GM23338 (cell line): ENCODE results near the gene CHST14. TPM values are rescaled to one million over a fixed set of nuclear protein-coding genes. Genes with fewer than 3 reads are reported as not detected.

ENCODE experiments used
- ATAC-seq: fragments of 200-7000 bp; cut with Tn5 transposase; 3 replicates; pipeline ENCODE4 v1.9.1; 2020
- DNase-seq: peaks from one replicate; pipeline ENCODE4 v3.0.0-alpha.2; 2015; ENCODE audit warnings: low spot score
- H2AFZ ChIP-seq: fragments of 200-600 bp; sonication (generic); 2 replicates; pipeline ENCODE4 v1.8.0; 2016; ENCODE audit warnings: antibody characterized with exemption, mild to moderate bottlenecking, moderate library complexity
- H3F3A ChIP-seq: fragments of 200-600 bp; sonication (generic); replicated peaks from 2 replicates; pipeline ENCODE4 v1.8.0; 2017; ENCODE audit warnings: antibody characterized with exemption, mixed run types, low read depth
- H3K27ac ChIP-seq: fragments of 200-600 bp; sonication (generic); 2 replicates; pipeline ENCODE4 v1.6.1; 2016; ENCODE audit warnings: low read depth
- H3K27me3 ChIP-seq: fragments of 200-600 bp; sonication (generic); 2 replicates; pipeline ENCODE4 v1.8.0; 2016; ENCODE audit warnings: mild to moderate bottlenecking, mixed run types, moderate library complexity; ENCODE audit not compliant: insufficient read depth
- H3K36me3 ChIP-seq: fragments of 200-600 bp; sonication (generic); 2 replicates; pipeline ENCODE4 v1.8.0; 2016; ENCODE audit warnings: mild to moderate bottlenecking; ENCODE audit not compliant: insufficient read depth
- H3K4me1 ChIP-seq: fragments of 200-600 bp; sonication (generic); 2 replicates; pipeline ENCODE4 v1.8.0; 2016; ENCODE audit warnings: mild to moderate bottlenecking, moderate library complexity; ENCODE audit not compliant: insufficient read depth
- H3K4me2 ChIP-seq: fragments of 200-600 bp; sonication (generic); 2 replicates; pipeline ENCODE4 v1.7.1; 2017; ENCODE audit warnings: mixed run types
- H3K4me3 ChIP-seq: fragments of 200-600 bp; sonication (generic); 2 replicates; pipeline ENCODE4 v1.6.1; 2016; ENCODE audit warnings: mixed run types
- H3K79me2 ChIP-seq: fragments of 200-600 bp; sonication (generic); replicated peaks from 2 replicates; pipeline ENCODE4 v1.8.0; 2017; ENCODE audit warnings: mild to moderate bottlenecking; ENCODE audit not compliant: insufficient read depth
- H3K9me2 ChIP-seq: fragments of 200-600 bp; sonication (generic); 2 replicates; pipeline ENCODE4 v1.8.0; 2017; ENCODE audit not compliant: insufficient read depth
- H4K20me1 ChIP-seq: fragments of 200-600 bp; sonication (generic); replicated peaks from 2 replicates; pipeline ENCODE4 v1.8.0; 2017; ENCODE audit warnings: mild to moderate bottlenecking; ENCODE audit not compliant: insufficient read depth
- H3K27ac Mint-ChIP-seq: 2 replicates; pipeline ENCODE4 v1.8.0; 2020; ENCODE audit warnings: inconsistent platforms, mild to moderate bottlenecking, moderate library complexity, mixed read lengths
- H3K27me3 Mint-ChIP-seq: 3 replicates; pipeline ENCODE4 v1.8.0; 2022; ENCODE audit warnings: low read depth, mild to moderate bottlenecking, moderate library complexity, mixed read lengths, inconsistent platforms; ENCODE audit not compliant: insufficient read depth, poor library complexity
- H3K36me3 Mint-ChIP-seq: 3 replicates; pipeline ENCODE4 v1.8.0; 2021; ENCODE audit warnings: low read depth, mild to moderate bottlenecking, inconsistent platforms, moderate library complexity, mixed read lengths
- H3K4me1 Mint-ChIP-seq: 3 replicates; pipeline ENCODE4 v1.8.0; 2020; ENCODE audit warnings: mild to moderate bottlenecking, inconsistent platforms, mixed read lengths
- H3K4me3 Mint-ChIP-seq: 3 replicates; pipeline ENCODE4 v1.8.0; 2021; ENCODE audit warnings: moderate library complexity, mild to moderate bottlenecking, inconsistent platforms, mixed read lengths
- H3K9me3 Mint-ChIP-seq: 3 replicates; pipeline ENCODE4 v1.8.0; 2020; ENCODE audit warnings: moderate library complexity, mild to moderate bottlenecking, inconsistent platforms, mixed read lengths
- CREB1 ChIP-seq: fragments of 250-450 bp; sonication (Bioruptor Pico); IDR thresholded peaks from 2 replicates; pipeline ENCODE4 v1.5.0; 2020; ENCODE audit warnings: low read depth, mild to moderate bottlenecking, moderate library complexity
- CTCF ChIP-seq, 2 experiments: fragments of 200-600 bp in 1 of 2; sonication (generic) in 1 of 2; conservative IDR thresholded peaks; 2 replicates each; pipeline versions ENCODE4 v1.5.1 to v1.6.1; 2016 to 2017; ENCODE audit warnings: antibody characterized with exemption in 2 of 2, low read depth in 2 of 2, mild to moderate bottlenecking in 2 of 2, moderate library complexity in 1 of 2
- ETS1 ChIP-seq: IDR thresholded peaks from 2 replicates; pipeline ENCODE4 v1.6.1; 2016; ENCODE audit warnings: antibody characterized with exemption
- EZH2 ChIP-seq: fragments of 200-600 bp; sonication (generic); IDR thresholded peaks from one replicate; pipeline ENCODE4 v1.8.0; 2017; ENCODE audit warnings: antibody characterized with exemption, mild to moderate bottlenecking, low read depth; ENCODE audit not compliant: unreplicated experiment
- EZH2phosphoT487 ChIP-seq: fragments of 200-600 bp; sonication (generic); IDR thresholded peaks from one replicate; pipeline ENCODE4 v1.8.1; 2018; ENCODE audit warnings: antibody characterized with exemption; ENCODE audit not compliant: unreplicated experiment
- JUNB ChIP-seq: IDR thresholded peaks from one replicate; pipeline ENCODE4 v1.6.1; 2016; ENCODE audit warnings: antibody characterized with exemption; ENCODE audit not compliant: unreplicated experiment
- NANOG ChIP-seq: IDR thresholded peaks from 2 replicates; pipeline ENCODE4 v1.6.1; 2016; ENCODE audit warnings: antibody characterized with exemption, borderline replicate concordance
- POLR2AphosphoS5 ChIP-seq: IDR thresholded peaks from 2 replicates; pipeline ENCODE4 v1.6.1; 2016; ENCODE audit warnings: antibody characterized with exemption, low read depth
- REST ChIP-seq: IDR thresholded peaks from one replicate; pipeline ENCODE4 v1.6.1; 2018; ENCODE audit warnings: antibody characterized with exemption; ENCODE audit not compliant: unreplicated experiment
- STAT1 ChIP-seq: IDR thresholded peaks from one replicate; pipeline ENCODE4 v1.6.1; 2016; ENCODE audit warnings: antibody characterized with exemption; ENCODE audit not compliant: unreplicated experiment
- ZNF114 ChIP-seq: fragments of 250-450 bp; sonication (Bioruptor Pico); IDR thresholded peaks from 2 replicates; pipeline ENCODE4 v1.5.0; 2020; ENCODE audit warnings: mild to moderate bottlenecking, moderate library complexity
- ZNF331 ChIP-seq: fragments of 250-450 bp; sonication (Bioruptor Pico); IDR thresholded peaks from 2 replicates; pipeline ENCODE4 v1.5.0; 2020; ENCODE audit warnings: low read depth, mild to moderate bottlenecking, moderate library complexity
- ZNF462 ChIP-seq: fragments of 250-450 bp; sonication (Bioruptor Pico); IDR thresholded peaks from 2 replicates; pipeline ENCODE4 v1.5.0; 2020; ENCODE audit warnings: mild to moderate bottlenecking, moderate library complexity
- polyA plus RNA-seq: library from polyadenylated mRNA; unstranded; fragments of >200 nt; fragmentation: Nextera tagmentation; extraction: Ambion mirVana; gene quantifications from 2 replicates; pipeline ENCODE4 v1.2.1, GENCODE V29; 2016
- total RNA-seq: library from RNA; depleted of rRNA; stranded (reverse); fragments of >200 nt; shearing (Covaris generic); gene quantifications from 2 replicates; pipeline ENCODE4 v1.2.3, GENCODE V29; 2014

Gene CHST14
- total and polyA plus RNA-seq, 2 experiments from 2014 or later, result 8.4 to 15.6 TPM

GRCh38 chr15:40493089-40493840, 22.5 kb downstream of the CHST14 start (continued):
- TF ChIP-seq REST, result no peak
- TF ChIP-seq ETS1, result no peak

- no peaks in the 10 kb centered on the region for H3K36me3 ChIP-seq
- H3K9me2 ChIP-seq, result 0 out of 2 replicates have a peak, but pooled peaks cover 2% of the 10 kb centered on the region
- no peaks in the 10 kb centered on the region for H3F3A ChIP-seq
- DNase-seq (no peak), ATAC-seq (no peak)
- H3K27me3 ChIP-seq, result no peaks in the 10 kb centered on the region
- Mint-ChIP-seq H3K4me1 (no peaks in the 10 kb centered on the region), H3K27me3 (peaks cover 8% of the 10 kb centered on the region), H3K27ac (no peak overlapping the region), H3K36me3 (no peaks in the 10 kb centered on the region), H3K4me3 (no peak overlapping the region), H3K9me3 (no peaks in the 10 kb centered on the region)
- no peak overlapping the region for H3K4me2 ChIP-seq
- no peaks in the 10 kb centered on the region for H3K79me2 ChIP-seq
- H2AFZ ChIP-seq, result no peak overlapping the region
- H3K4me3 ChIP-seq, result no peak overlapping the region
- no peak overlapping the region for H3K27ac ChIP-seq
- no peaks in the 10 kb centered on the region for H4K20me1 ChIP-seq
- no peaks in the 10 kb centered on the region for H3K4me1 ChIP-seq
- TF ChIP-seq JUNB, result no peak
- TF ChIP-seq CTCF (conservative IDR thresholded peaks at IDR 0.05; ENCODE audit: low read depth in 2 of 2), result no peak
- no peak for TF ChIP-seq POLR2AphosphoS5
- TF ChIP-seq NANOG, result no peak
- no peak for TF ChIP-seq ZNF331 (CRISPR knock-in tag)
- no peak for TF ChIP-seq EZH2
- no peak for TF ChIP-seq ZNF114 (CRISPR knock-in tag)
- no peak for TF ChIP-seq ZNF462 (CRISPR knock-in tag)
- no peak for TF ChIP-seq EZH2phosphoT487
- no peak for TF ChIP-seq STAT1
- TF ChIP-seq CREB1, result no peak
Observed at GRCh38 chr15:40495516-40495915, 24.7 kb downstream of the CHST14 start.
